ENCODE results near the gene COPZ2. TPM values are rescaled to one million over a fixed set of nuclear protein-coding genes. Genes with fewer than 3 reads are reported as not detected.

The COPZ2 gene
- total RNA-seq, 1 donor from 2014 or later = 0.30 TPM

DNA sequence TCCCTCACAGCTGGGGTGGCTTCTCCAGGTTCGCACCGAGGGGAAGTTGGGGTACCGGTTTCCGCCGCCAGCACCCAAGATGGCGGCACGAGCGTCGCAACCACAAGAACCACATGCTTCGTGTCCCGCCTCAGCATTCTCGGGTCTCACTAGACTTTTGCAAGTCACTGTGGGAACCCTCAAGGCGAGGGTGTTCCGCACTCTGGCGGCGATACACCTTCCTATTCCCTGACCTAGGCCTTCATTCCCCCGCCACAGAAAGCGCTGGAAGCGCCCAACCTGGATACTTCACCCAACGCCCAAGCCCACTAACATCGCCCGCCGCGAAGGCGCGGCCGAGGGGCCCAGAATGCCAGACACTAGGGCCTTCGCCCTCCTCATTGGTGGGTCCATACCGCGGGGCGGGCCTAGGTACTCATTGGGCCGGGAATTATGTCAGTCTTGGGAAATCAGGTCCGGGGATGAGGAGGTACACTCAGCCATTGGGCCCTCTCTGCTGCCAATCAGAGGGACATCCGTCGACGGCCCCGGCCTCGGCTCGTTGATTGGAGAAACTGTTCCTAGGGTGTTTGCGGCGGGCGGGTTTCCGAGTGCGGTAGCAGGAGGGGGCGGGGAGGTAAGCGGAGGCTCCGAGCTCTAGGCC, 10.3 kb upstream of the COPZ2 start, which contains the start of gene NFE2L1:
NFE2L1 (plus strand) TSS at position 619 of the 643 bp plus-strand sequence. CDS start 2,760 bp downstream, outside the sequence.
- H3K9me3 Mint-ChIP-seq = no peaks in the 10 kb centered on the region
- Histone ChIP-seq H3K4me2 (peak within 1 kb of the TSS; percentile 89), H3K27me3 (no peaks in the 10 kb centered on the region), H3K4me1 (peaks cover 22% of the 10 kb centered on the region), H4K20me1 (ENCODE audit: low read depth) (peaks cover 42% of the 10 kb centered on the region), H2AFZ (replicated peaks) (peak within 1 kb of the TSS; percentile 92), H3K4me3 (peak within 1 kb of the TSS; percentile 93), H3K79me2 (ENCODE audit: low read depth) (peaks cover 63% of the 10 kb centered on the region), H3K27ac (peak within 1 kb of the TSS; percentile 78), H3K9ac (peak within 1 kb of the TSS; percentile 53), H3K36me3 (no peaks in the 10 kb centered on the region), H3F3A (ENCODE audit: low read depth) (peaks cover 42% of the 10 kb centered on the region), H3K9me3 (ENCODE audit: low read depth) (no peaks in the 10 kb centered on the region)
- peaks cover 58% of the 10 kb centered on the region for H3K4me1 Mint-ChIP-seq
- TF ChIP-seq, protein P1, sequence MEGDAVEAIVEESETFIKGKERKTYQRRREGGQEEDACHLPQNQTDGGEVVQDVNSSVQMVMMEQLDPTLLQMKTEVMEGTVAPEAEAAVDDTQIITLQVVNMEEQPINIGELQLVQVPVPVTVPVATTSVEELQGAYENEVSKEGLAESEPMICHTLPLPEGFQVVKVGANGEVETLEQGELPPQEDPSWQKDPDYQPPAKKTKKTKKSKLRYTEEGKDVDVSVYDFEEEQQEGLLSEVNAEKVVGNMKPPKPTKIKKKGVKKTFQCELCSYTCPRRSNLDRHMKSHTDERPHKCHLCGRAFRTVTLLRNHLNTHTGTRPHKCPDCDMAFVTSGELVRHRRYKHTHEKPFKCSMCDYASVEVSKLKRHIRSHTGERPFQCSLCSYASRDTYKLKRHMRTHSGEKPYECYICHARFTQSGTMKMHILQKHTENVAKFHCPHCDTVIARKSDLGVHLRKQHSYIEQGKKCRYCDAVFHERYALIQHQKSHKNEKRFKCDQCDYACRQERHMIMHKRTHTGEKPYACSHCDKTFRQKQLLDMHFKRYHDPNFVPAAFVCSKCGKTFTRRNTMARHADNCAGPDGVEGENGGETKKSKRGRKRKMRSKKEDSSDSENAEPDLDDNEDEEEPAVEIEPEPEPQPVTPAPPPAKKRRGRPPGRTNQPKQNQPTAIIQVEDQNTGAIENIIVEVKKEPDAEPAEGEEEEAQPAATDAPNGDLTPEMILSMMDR (IDR thresholded peaks at IDR 0.05) = no peak
- no peak for TF ChIP-seq EZH2 (IDR thresholded peaks at IDR 0.05)
- no peak for TF ChIP-seq EZH2phosphoT487 (IDR thresholded peaks at IDR 0.05)
- DNase-seq (ENCODE audit: low spot score) = peak; percentile 100
- H3K4me3 Mint-ChIP-seq = peak within 1 kb of the TSS; percentile 100
- H3K36me3 Mint-ChIP-seq = peaks cover 12% of the 10 kb centered on the region
- H3K27me3 Mint-ChIP-seq (ENCODE audit: insufficient read depth, low read depth) = peaks cover 4% of the 10 kb centered on the region
- H3K27ac Mint-ChIP-seq = peak within 1 kb of the TSS; percentile 100

DNA sequence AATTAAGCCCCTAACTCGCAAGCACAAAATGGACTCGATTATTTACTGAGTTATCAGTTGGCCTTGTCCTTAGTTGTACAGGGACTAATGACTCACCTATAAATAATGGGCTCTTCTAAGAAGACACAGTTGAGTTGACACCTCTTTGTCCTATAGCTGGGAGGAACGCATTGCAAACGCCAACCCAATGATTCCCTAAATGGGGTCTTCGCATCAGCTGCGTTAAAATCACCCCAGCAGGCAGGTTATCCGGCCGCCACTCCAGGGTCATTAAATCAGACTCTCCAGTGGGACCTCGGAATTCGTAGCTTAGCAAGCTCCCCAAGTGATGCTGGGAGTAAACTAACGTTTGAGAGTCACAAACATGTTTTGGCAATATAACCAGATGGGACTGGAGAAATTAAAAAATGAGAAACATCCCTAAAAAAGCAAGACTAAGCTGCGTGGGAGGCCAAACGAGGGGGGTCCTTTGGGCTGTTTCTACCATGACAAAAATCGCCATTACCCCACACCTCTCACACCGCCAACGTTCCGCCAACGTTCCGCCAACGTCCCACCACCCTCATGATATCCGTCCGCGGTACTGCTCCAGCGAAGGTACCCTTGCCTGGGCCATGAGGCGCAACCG, 9.6 kb upstream of the COPZ2 start:
- Histone ChIP-seq H3K27ac (peak overlapping the region; percentile 78), H2AFZ (replicated peaks) (peak overlapping the region; percentile 92), H3K79me2 (ENCODE audit: low read depth) (peaks cover 56% of the 10 kb centered on the region), H4K20me1 (ENCODE audit: low read depth) (peaks cover 36% of the 10 kb centered on the region), H3K27me3 (no peaks in the 10 kb centered on the region), H3K4me3 (peak overlapping the region; percentile 93), H3K4me1 (peaks cover 22% of the 10 kb centered on the region), H3F3A (ENCODE audit: low read depth) (peaks cover 36% of the 10 kb centered on the region), H3K36me3 (no peaks in the 10 kb centered on the region), H3K9me3 (ENCODE audit: low read depth) (no peaks in the 10 kb centered on the region), H3K4me2 (peak overlapping the region; percentile 89), H3K9ac (peak overlapping the region; percentile 35)
- H3K4me3 Mint-ChIP-seq = peak overlapping the region; percentile 100
- TF ChIP-seq, protein P1 (IDR thresholded peaks at IDR 0.05) = no peak
- TF ChIP-seq EZH2 (IDR thresholded peaks at IDR 0.05) (peak; percentile 15), EZH2phosphoT487 (IDR thresholded peaks at IDR 0.05) (no peak)
- DNase-seq (ENCODE audit: low spot score) = peak; percentile 49
- peaks cover 4% of the 10 kb centered on the region for H3K27me3 Mint-ChIP-seq (ENCODE audit: insufficient read depth, low read depth)
- peak overlapping the region; percentile 100 for H3K27ac Mint-ChIP-seq
- H3K36me3 Mint-ChIP-seq = peaks cover 12% of the 10 kb centered on the region
- H3K9me3 Mint-ChIP-seq = no peaks in the 10 kb centered on the region
- H3K4me1 Mint-ChIP-seq = peaks cover 52% of the 10 kb centered on the region

DNA sequence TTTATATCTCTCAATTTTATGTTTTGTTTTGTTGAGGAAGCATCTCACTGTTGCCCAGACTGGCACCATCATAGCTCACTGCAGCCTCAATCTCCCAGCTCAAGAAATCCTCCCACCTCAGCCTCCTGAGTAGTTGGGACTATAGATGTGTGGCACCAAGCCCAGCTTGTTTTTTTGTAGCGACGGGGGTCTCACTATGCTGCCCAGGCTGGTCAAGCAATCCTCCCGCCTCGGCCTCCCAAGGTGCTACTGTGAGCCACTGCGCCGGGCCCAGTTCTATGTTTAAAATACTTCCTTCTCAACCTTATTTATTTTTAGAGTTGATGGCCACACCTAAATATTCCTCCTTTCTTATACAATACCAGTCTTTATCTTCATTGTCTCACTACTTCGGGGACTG, 8.7 kb upstream of the COPZ2 start:
- no peaks in the 10 kb centered on the region for H3K9me3 ChIP-seq (ENCODE audit: low read depth)

More for the DNA sequence above, 8.7 kb upstream of the COPZ2 start:
- H3K4me3 ChIP-seq = peak overlapping the region; percentile 93
- TF ChIP-seq, protein P1 (IDR thresholded peaks at IDR 0.05) = no peak
- no peak for TF ChIP-seq EZH2phosphoT487 (IDR thresholded peaks at IDR 0.05)
- no peak for TF ChIP-seq EZH2 (IDR thresholded peaks at IDR 0.05)
- peaks cover 47% of the 10 kb centered on the region for H3K79me2 ChIP-seq (ENCODE audit: low read depth)
- H3K27ac ChIP-seq = no peak overlapping the region
- H2AFZ ChIP-seq (replicated peaks) = no peak overlapping the region
- no peaks in the 10 kb centered on the region for H3K36me3 ChIP-seq
- DNase-seq (ENCODE audit: low spot score) = no peak
- Mint-ChIP-seq H3K36me3 (peaks cover 12% of the 10 kb centered on the region), H3K4me3 (peak overlapping the region; percentile 100), H3K27ac (no peak overlapping the region), H3K27me3 (ENCODE audit: insufficient read depth, low read depth) (no peaks in the 10 kb centered on the region), H3K4me1 (peaks cover 42% of the 10 kb centered on the region), H3K9me3 (no peaks in the 10 kb centered on the region)
- no peak overlapping the region for H3K9ac ChIP-seq
- peaks cover 27% of the 10 kb centered on the region for H3F3A ChIP-seq (ENCODE audit: low read depth)
- H4K20me1 ChIP-seq (ENCODE audit: low read depth) = peaks cover 27% of the 10 kb centered on the region
- H3K4me2 ChIP-seq = peak overlapping the region; percentile 89
- H3K27me3 ChIP-seq = no peaks in the 10 kb centered on the region
- H3K4me1 ChIP-seq = peaks cover 19% of the 10 kb centered on the region
